H1 (cell line): Measurements from ENCODE around the gene LPGAT1. TPM values are rescaled to one million over a fixed set of nuclear protein-coding genes. Genes with fewer than 3 reads are reported as not detected.
"Not testable (repeated sequence)": the region's sequence is repeated elsewhere in the genome, so short reads cannot be mapped to it uniquely, and the experiment has no call there.

ENCODE experiments used
- CTCF ChIA-PET: fragments of 300-600 bp; sonication (Branson Sonifier 250); formaldehyde crosslinking; loops from one replicate; lab custom pipeline; 2021; ENCODE audit not compliant: partially characterized antibody; lab: Charles Lee
- POLR2A ChIA-PET: fragments of 300-600 bp; sonication (Branson Sonifier 250); formaldehyde crosslinking; loops from one replicate; lab custom pipeline; 2021; ENCODE audit warnings: inconsistent platforms; ENCODE audit not compliant: partially characterized antibody; lab: Charles Lee
- DNase-seq, 2 experiments: peaks; one replicate each; pipeline versions ENCODE4 v3.0.0 to v3.0.0-alpha.2; 2010 to 2022; ENCODE audit warnings: low spot score in 2 of 2, low read depth in 1 of 2, mixed read lengths in 1 of 2
- FAIRE-seq: peaks from 2 replicates; lab custom pipeline; 2011; peaks lifted over from hg19 to GRCh38; lab: Jason Lieb, UNC
- H2AFZ ChIP-seq: 2 replicates; pipeline ENCODE4 v1.8.1; 2012; ENCODE audit warnings: low read length, inconsistent platforms
- H2AK5ac ChIP-seq: 2 replicates; pipeline ENCODE4 v1.6.1; 2013; ENCODE audit warnings: low read depth, low read length
- H2BK120ac ChIP-seq: replicated peaks from 2 replicates; pipeline ENCODE3; 2013; ENCODE audit warnings: low read depth, low read length, inconsistent platforms
- H2BK12ac ChIP-seq: 2 replicates; pipeline ENCODE4 v1.6.1; 2013; ENCODE audit warnings: low read depth, low read length
- H2BK15ac ChIP-seq: 2 replicates; pipeline ENCODE4 v1.6.1; 2013; ENCODE audit warnings: low read length
- H2BK20ac ChIP-seq: 2 replicates; pipeline ENCODE4 v1.6.1; 2013; ENCODE audit warnings: low read length
- H2BK5ac ChIP-seq: 2 replicates; pipeline ENCODE4 v1.6.1; 2013; ENCODE audit warnings: low read depth, low read length
- H3K14ac ChIP-seq: 2 replicates; pipeline ENCODE4 v1.6.1; 2013; ENCODE audit warnings: inconsistent platforms; ENCODE audit not compliant: insufficient read length
- H3K18ac ChIP-seq: 2 replicates; pipeline ENCODE4 v1.6.1; 2013; ENCODE audit warnings: low read length; ENCODE audit errors: extremely low read depth
- H3K23ac ChIP-seq: 2 replicates; pipeline ENCODE4 v1.6.1; 2013; ENCODE audit warnings: inconsistent platforms; ENCODE audit not compliant: insufficient read length
- H3K23me2 ChIP-seq: 2 replicates; pipeline ENCODE4 v1.6.1; 2013; ENCODE audit warnings: low read depth, low read length
- H3K27ac ChIP-seq: 2 replicates; pipeline ENCODE4 v1.6.1; 2011; ENCODE audit warnings: low read depth, low read length, inconsistent platforms
- H3K27me3 ChIP-seq, 4 experiments: replicated peaks in 1 of 4; 1 replicate in 1 of 4; 2 replicates in 3 of 4; pipeline versions ENCODE4 v1.6.1 to v1.8.1; 2011 to 2013; ENCODE audit warnings: low read length in 3 of 4, mild to moderate bottlenecking in 3 of 4, inconsistent platforms in 2 of 4, mixed read lengths in 2 of 4, moderate library complexity in 1 of 4; ENCODE audit not compliant: control insufficient read depth in 3 of 4, insufficient read depth in 3 of 4; ENCODE audit errors: extremely low read depth in 1 of 4
- H3K36me3 ChIP-seq, 4 experiments: 2 replicates each; pipeline versions ENCODE4 v1.6.1 to v1.8.1; 2011 to 2013; ENCODE audit warnings: mild to moderate bottlenecking in 4 of 4, low read length in 3 of 4, moderate library complexity in 2 of 4, control low read depth in 1 of 4, inconsistent platforms in 1 of 4; ENCODE audit not compliant: insufficient read depth in 4 of 4, control insufficient read depth in 2 of 4
- H3K4ac ChIP-seq: replicated peaks from 2 replicates; pipeline ENCODE3; 2013; ENCODE audit warnings: low read length, low read depth, mixed read lengths, inconsistent platforms; ENCODE audit not compliant: insufficient read length
- H3K4me1 ChIP-seq, 4 experiments: replicated peaks in 1 of 4; 1 replicate in 1 of 4; 2 replicates in 3 of 4; pipeline versions ENCODE4 v1.6.1 to v1.8.1; 2011 to 2013; ENCODE audit warnings: low read length in 3 of 4, inconsistent platforms in 2 of 4, mixed read lengths in 1 of 4; ENCODE audit not compliant: insufficient read depth in 4 of 4, control insufficient read depth in 3 of 4
- H3K4me2 ChIP-seq, 2 experiments: 2 replicates each; pipeline versions ENCODE4 v1.6.1 to v1.8.1; 2011 to 2013; ENCODE audit warnings: low read depth in 2 of 2, low read length in 2 of 2, control low read depth in 1 of 2, inconsistent platforms in 1 of 2, mild to moderate bottlenecking in 1 of 2; ENCODE audit not compliant: insufficient read depth in 1 of 2
- H3K4me3 ChIP-seq, 4 experiments: fragments of 200-600, 300-600 bp in 1 of 4; sonication (generic), shearing (Covaris generic), sonication (Bioruptor Twin) in 1 of 4; 2 replicates each; pipeline versions ENCODE4 v1.5.1 to v1.8.1; 2011 to 2016; ENCODE audit warnings: low read length in 4 of 4, low read depth in 3 of 4, control low read depth in 2 of 4, inconsistent platforms in 2 of 4, mild to moderate bottlenecking in 2 of 4, mixed read lengths in 1 of 4, moderate library complexity in 1 of 4; ENCODE audit not compliant: insufficient read depth in 2 of 4; ENCODE audit errors: extremely low read depth in 1 of 4
- H3K56ac ChIP-seq: replicated peaks from 2 replicates; pipeline ENCODE3; 2013; ENCODE audit warnings: low read depth, mild to moderate bottlenecking, mixed read lengths, low read length, inconsistent platforms; ENCODE audit not compliant: insufficient read length
- H3K79me1 ChIP-seq: 2 replicates; pipeline ENCODE4 v1.6.1; 2013; ENCODE audit warnings: low read depth, low read length, control low read depth
- H3K79me2 ChIP-seq, 2 experiments: 2 replicates each; pipeline versions ENCODE4 v1.6.1 to v1.8.1; 2012 to 2013; ENCODE audit warnings: low read length in 2 of 2, mild to moderate bottlenecking in 2 of 2, inconsistent platforms in 1 of 2; ENCODE audit not compliant: insufficient read depth in 2 of 2, control insufficient read depth in 1 of 2
- H3K9ac ChIP-seq, 4 experiments: replicated peaks in 1 of 4; 1 replicate in 1 of 4; 2 replicates in 3 of 4; pipeline versions ENCODE4 v1.6.1 to v1.8.1; 2011 to 2013; ENCODE audit warnings: low read depth in 3 of 4, low read length in 3 of 4, control low read depth in 2 of 4, mild to moderate bottlenecking in 2 of 4, moderate library complexity in 2 of 4, inconsistent platforms in 1 of 4; ENCODE audit errors: extremely low read depth in 1 of 4
- H3K9me3 ChIP-seq, 2 experiments: 2 replicates each; pipeline versions ENCODE4 v1.6.1 to v1.8.1; 2012 to 2013; ENCODE audit warnings: mild to moderate bottlenecking in 2 of 2, moderate library complexity in 2 of 2, control low read depth in 1 of 2, inconsistent platforms in 1 of 2, low read depth in 1 of 2, low read length in 1 of 2, mixed read lengths in 1 of 2; ENCODE audit not compliant: insufficient read depth in 2 of 2
- H4K20me1 ChIP-seq, 2 experiments: replicated peaks in 1 of 2; 2 replicates each; pipeline versions ENCODE3 to v1.8.1; 2011 to 2013; ENCODE audit warnings: inconsistent platforms in 2 of 2, low read length in 2 of 2, mild to moderate bottlenecking in 1 of 2; ENCODE audit not compliant: insufficient read depth in 2 of 2, control insufficient read depth in 1 of 2
- H4K5ac ChIP-seq: 2 replicates; pipeline ENCODE4 v1.6.1; 2013; ENCODE audit warnings: low read length, low read depth, mixed read lengths, inconsistent platforms; ENCODE audit not compliant: insufficient read length
- H4K8ac ChIP-seq: 2 replicates; pipeline ENCODE4 v1.8.0; 2013; ENCODE audit warnings: mild to moderate bottlenecking, moderate library complexity, low read length, inconsistent platforms; ENCODE audit not compliant: insufficient read depth; ENCODE audit errors: extremely low read depth
- H4K91ac ChIP-seq: replicated peaks from 2 replicates; pipeline ENCODE3; 2013; ENCODE audit warnings: low read length, mixed read lengths, inconsistent platforms; ENCODE audit not compliant: insufficient read length
- whole genome bisulfite sequencing, 2 experiments: shearing (Covaris generic) in 1 of 2; methylation state at CpG; one replicate each; pipeline versions ENCODE4 v1.1.6 to v1.1.7; 2013 to 2015; ENCODE audit warnings: low lambda C conversion rate in 2 of 2, mixed read lengths in 2 of 2, inconsistent platforms in 1 of 2, low coverage in 1 of 2, missing lambda C conversion rate in 1 of 2; ENCODE audit not compliant: insufficient replicate concordance in 2 of 2, insufficient coverage in 1 of 2, insufficient read length in 1 of 2; ENCODE audit errors: extremely low coverage in 1 of 2, missing lambda C conversion rate in 1 of 2; 5-methylcytosine and 5-hydroxymethylcytosine counted together
- polyA plus RNA-seq, 7 experiments: library from polyadenylated mRNA; depleted of rRNA in 3 of 7; stranded (reverse) in 5 of 7; unstranded in 2 of 7; fragments of >200 nt in 5 of 7; fragments of 200-250 nt in 2 of 7; gene quantifications; 1 replicate in 5 of 7; 2 replicates in 1 of 7; 4 replicates in 1 of 7; pipeline versions ENCODE4 v1.2.1 to v1.2.3, GENCODE V29; 2011 to 2013; ENCODE audit warnings: missing spikeins in 2 of 7, mixed read lengths in 2 of 7
- small RNA-seq: library from polyadenylated mRNA; stranded (forward); fragments of <200 nt; extraction: miRNeasy Mini kit (QIAGEN cat#:217004); gene quantifications from one replicate; pipeline ENCODE3, GENCODE V24; 2013; ENCODE audit not compliant: insufficient read depth
- total RNA-seq: library from RNA; stranded (reverse); fragmentation: NEBNext Ultra II Directional; extraction: Animal tissue kit (Norgen Biotek cat#: 25700); gene quantifications from 2 replicates; pipeline ENCODE4 v1.2.1, GENCODE V29; 2021

Gene LPGAT1
- total and polyA plus RNA-seq, 2 of the 8 experiments (the other 6 are each of a cell fraction or from before 2014, with no cell fraction given), result 2.3 to 13.5 TPM

- H3K9me3 ChIP-seq, H3K27me3 ChIP-seq, H4K91ac ChIP-seq, H4K5ac ChIP-seq, H3K56ac ChIP-seq, H3K4me2 ChIP-seq, POLR2A ChIA-PET, H2AFZ ChIP-seq, H3K4me1 ChIP-seq, H3K4me3 ChIP-seq, H2AK5ac ChIP-seq, H2BK15ac ChIP-seq, FAIRE-seq, H3K36me3 ChIP-seq, DNase-seq, H3K79me2 ChIP-seq, H3K4ac ChIP-seq, H3K18ac ChIP-seq, H3K27ac ChIP-seq, H2BK5ac ChIP-seq, H3K23me2 ChIP-seq, H3K79me1 ChIP-seq, H4K20me1 ChIP-seq, H3K23ac ChIP-seq, H3K9ac ChIP-seq, H4K8ac ChIP-seq, H2BK120ac ChIP-seq, H2BK12ac ChIP-seq, H2BK20ac ChIP-seq, H3K14ac ChIP-seq: not testable (repeated sequence)
- CTCF ChIA-PET, result interaction anchor here (0.6 to 2.3 kb wide), 4 partner anchors 9 to 721 kb away, joined by 3 to 10 read pairs (median 3); partner anchors contain the start of gene PACC1
- WGBS, 2 experiments, result 84% methylated on average over 5 of the region's 5 CpGs; no CpG with 5 or more reads in 1 of the 2 experiments
These were observed 136.7 kb downstream of the LPGAT1 start for GRCh38 chr1:211693911-211694310.

Small RNA genes lying within 50 kb of the gene (small RNA-seq; reads per million reads assigned to genes)
- not detected for gene RF00019
- gene RN7SL344P, result not detected

Other genes with a start within 250 kb of the LPGAT1 start
- gene NEK2, start 155.1 kb downstream of the LPGAT1 start, total RNA-seq, result 19.7 and 22.9 TPM in 2 replicates
- 6.9 and 8.4 TPM in 2 replicates for gene NEK2, start 155.1 kb downstream of the LPGAT1 start, polyA plus RNA-seq (2011; rRNA removed)
- 22.4 and 24.3 TPM in 2 replicates for gene INTS7, start 204.8 kb upstream of the LPGAT1 start, total RNA-seq
- gene INTS7, start 204.8 kb upstream of the LPGAT1 start, polyA plus RNA-seq (2011; rRNA removed), result 8.9 and 15.2 TPM in 2 replicates
- 46.9 and 48.7 TPM in 2 replicates for gene DTL, start 205.0 kb upstream of the LPGAT1 start, total RNA-seq
- 31.0 and 36.0 TPM in 2 replicates for gene DTL, start 205.0 kb upstream of the LPGAT1 start, polyA plus RNA-seq (2011; rRNA removed)